Liver (tissue), 3 donors: ENCODE results near the gene HOXD11.

Experiments used
- RAD21 ChIP-seq, 2 donors: IDR thresholded peaks; 2 replicates each; pipeline ENCODE4 v1.6.1; 2016; ENCODE audit warnings: antibody characterized with exemption in 2 of 2, mild to moderate bottlenecking in 2 of 2
- SP1 ChIP-seq: IDR thresholded peaks from 2 replicates; pipeline ENCODE4 v1.6.1; 2018; ENCODE audit warnings: antibody characterized with exemption, mild to moderate bottlenecking
- YY1 ChIP-seq: IDR thresholded peaks from 2 replicates; pipeline ENCODE4 v1.6.1; 2016; ENCODE audit warnings: antibody characterized with exemption, mild to moderate bottlenecking
- TF ChIP-seq, protein P1 (sequence below): fragments of 150-350 bp; IDR thresholded peaks from 2 replicates; pipeline ENCODE4 v1.5.1; 2017; ENCODE audit warnings: improper control_type of control experiment, low read depth, low read length; ENCODE audit not compliant: missing input control
- TF ChIP-seq, protein P2 (sequence below): IDR thresholded peaks from 2 replicates; pipeline ENCODE4 v1.6.1; 2016; ENCODE audit warnings: antibody characterized with exemption
- TF ChIP-seq, protein P3 (sequence below): IDR thresholded peaks from 2 replicates; pipeline ENCODE4 v1.6.1; 2016; ENCODE audit warnings: antibody characterized with exemption
- donor health status: healthy.
- donor health status: healthy.

DNA sequence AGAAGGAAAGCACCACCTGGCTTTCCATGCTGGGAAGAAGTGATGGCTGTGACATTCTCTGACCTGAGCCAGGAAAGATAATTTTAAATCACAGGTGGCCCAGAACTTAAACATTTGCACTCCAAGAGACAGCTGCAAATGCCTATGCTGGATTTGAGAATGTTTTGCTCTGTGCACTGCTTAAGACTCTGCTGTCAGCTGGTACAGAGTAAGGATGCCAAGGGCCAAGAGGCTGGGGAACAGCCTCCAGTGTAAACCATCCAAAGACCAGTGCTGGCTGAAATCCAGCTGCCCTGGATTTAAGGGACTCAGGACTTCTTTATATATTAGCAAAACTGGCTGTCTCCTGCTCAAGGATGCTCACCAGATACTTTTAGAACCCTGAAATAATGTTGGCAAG is 26.3 kb downstream of the HOXD11 start:
- TF ChIP-seq RAD21 (IDR thresholded peaks at IDR 0.05) = no peak
- TF ChIP-seq, protein P1, sequence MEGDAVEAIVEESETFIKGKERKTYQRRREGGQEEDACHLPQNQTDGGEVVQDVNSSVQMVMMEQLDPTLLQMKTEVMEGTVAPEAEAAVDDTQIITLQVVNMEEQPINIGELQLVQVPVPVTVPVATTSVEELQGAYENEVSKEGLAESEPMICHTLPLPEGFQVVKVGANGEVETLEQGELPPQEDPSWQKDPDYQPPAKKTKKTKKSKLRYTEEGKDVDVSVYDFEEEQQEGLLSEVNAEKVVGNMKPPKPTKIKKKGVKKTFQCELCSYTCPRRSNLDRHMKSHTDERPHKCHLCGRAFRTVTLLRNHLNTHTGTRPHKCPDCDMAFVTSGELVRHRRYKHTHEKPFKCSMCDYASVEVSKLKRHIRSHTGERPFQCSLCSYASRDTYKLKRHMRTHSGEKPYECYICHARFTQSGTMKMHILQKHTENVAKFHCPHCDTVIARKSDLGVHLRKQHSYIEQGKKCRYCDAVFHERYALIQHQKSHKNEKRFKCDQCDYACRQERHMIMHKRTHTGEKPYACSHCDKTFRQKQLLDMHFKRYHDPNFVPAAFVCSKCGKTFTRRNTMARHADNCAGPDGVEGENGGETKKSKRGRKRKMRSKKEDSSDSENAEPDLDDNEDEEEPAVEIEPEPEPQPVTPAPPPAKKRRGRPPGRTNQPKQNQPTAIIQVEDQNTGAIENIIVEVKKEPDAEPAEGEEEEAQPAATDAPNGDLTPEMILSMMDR = no peak
- no peak for TF ChIP-seq SP1
- no peak for TF ChIP-seq YY1
- TF ChIP-seq, protein P2, sequence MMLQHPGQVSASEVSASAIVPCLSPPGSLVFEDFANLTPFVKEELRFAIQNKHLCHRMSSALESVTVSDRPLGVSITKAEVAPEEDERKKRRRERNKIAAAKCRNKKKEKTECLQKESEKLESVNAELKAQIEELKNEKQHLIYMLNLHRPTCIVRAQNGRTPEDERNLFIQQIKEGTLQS = no peak
- TF ChIP-seq, protein P3, sequence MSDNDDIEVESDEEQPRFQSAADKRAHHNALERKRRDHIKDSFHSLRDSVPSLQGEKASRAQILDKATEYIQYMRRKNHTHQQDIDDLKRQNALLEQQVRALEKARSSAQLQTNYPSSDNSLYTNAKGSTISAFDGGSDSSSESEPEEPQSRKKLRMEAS = no peak
